ENCODE results near the gene KPTN.

The KPTN gene

DNA sequence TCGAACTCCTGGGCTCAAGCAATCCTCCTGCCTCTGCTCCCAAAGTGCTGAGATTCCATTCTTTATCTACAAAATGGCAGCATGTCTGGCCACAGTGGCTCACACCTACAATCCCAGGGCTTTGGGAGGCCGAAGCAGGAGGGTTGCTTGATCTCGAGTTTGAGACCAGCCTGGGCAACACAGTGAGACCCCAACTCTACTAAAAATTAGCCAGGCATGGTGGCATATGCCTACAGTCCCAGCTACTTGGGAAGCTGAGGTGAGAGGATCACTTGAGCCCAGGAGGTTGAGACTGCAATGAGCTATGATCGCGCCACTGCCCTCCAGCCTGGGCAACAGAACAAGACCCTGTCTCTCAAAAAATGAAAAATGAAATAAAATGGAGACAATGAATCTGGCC is 24.7 kb upstream of the KPTN start:
- no peak for DNase-seq (ENCODE audit: low spot score)

DNA sequence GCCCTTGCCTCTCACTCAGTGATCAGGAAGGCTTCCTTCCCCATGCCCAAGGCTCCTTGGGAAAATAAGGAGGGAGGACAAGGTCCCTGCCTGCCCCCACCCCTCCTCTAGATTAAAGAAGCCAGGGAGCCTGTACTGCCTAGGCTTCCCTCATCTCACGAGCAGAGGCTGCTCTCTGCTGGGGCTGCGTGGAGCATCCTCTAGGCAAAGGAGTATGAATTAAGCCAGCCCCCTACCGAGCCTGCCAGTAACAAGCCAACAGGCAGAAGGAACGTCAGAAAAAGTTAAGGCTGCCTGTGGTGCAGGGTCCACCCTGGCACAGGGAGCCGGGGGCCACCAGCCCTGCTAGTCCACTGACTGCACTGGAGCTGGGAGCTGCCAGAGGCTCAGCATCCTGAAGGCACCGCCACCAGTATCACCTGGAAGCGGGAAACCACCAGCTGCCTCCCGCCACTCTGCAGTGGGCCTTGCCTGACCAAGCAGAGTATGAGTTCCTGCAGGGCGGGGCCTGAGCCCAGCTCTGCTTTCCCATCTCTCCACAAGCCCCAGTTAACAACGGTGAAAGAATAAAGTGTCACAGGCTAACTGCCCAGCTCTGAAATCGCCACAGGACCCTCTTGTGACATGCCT is 24.0 kb upstream of the KPTN start:
- no peak for DNase-seq (ENCODE audit: low spot score)

- DNase-seq (ENCODE audit: low spot score): no peak
These were observed 23.0 kb upstream of the KPTN start for GRCh38 chr19:47507012-47507411.

DNA sequence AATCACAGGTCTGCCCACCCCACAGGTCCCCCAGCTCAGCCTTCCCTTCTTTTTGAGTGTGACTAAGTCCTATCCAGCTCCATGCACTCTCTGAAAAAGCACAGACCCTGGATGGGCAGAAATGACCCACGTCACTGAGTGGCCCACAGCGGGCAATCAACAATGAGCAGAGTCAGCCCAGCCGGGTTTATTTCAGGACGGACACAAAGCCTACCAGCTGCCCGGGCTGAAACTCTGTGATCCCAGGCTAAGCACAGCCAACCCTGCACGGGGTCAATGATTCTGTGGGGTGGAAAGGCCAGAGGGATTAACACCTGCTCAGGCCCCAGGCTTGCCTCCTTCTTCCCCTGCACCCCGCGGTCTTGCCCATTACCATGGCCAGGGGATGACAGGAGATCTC is 22.4 kb upstream of the KPTN start:
- DNase-seq (ENCODE audit: low spot score): no peak

- no peak for DNase-seq (ENCODE audit: low spot score)
These were observed 21.5 kb upstream of the KPTN start for GRCh38 chr19:47505506-47505905.

DNA sequence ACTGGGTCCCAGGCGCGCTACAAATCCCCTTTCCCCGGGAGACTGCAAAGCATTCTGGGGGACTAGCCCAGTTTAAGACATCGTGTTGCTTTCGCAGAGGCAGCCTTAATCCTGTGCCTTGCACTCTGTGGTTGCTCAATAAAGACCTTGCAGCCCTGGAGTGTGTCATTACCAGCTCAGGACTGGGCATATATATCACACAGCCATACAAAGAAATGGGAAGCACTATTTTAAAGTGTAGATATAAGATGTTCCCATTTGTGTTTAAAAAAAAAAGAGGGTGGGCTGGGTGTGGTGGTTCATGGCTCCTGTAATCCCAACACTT is 19.8 kb upstream of the KPTN start:
- no peak for DNase-seq (ENCODE audit: low spot score)

- no peak for DNase-seq (ENCODE audit: low spot score)
These were observed 19.3 kb upstream of the KPTN start for GRCh38 chr19:47503130-47503825.

DNA sequence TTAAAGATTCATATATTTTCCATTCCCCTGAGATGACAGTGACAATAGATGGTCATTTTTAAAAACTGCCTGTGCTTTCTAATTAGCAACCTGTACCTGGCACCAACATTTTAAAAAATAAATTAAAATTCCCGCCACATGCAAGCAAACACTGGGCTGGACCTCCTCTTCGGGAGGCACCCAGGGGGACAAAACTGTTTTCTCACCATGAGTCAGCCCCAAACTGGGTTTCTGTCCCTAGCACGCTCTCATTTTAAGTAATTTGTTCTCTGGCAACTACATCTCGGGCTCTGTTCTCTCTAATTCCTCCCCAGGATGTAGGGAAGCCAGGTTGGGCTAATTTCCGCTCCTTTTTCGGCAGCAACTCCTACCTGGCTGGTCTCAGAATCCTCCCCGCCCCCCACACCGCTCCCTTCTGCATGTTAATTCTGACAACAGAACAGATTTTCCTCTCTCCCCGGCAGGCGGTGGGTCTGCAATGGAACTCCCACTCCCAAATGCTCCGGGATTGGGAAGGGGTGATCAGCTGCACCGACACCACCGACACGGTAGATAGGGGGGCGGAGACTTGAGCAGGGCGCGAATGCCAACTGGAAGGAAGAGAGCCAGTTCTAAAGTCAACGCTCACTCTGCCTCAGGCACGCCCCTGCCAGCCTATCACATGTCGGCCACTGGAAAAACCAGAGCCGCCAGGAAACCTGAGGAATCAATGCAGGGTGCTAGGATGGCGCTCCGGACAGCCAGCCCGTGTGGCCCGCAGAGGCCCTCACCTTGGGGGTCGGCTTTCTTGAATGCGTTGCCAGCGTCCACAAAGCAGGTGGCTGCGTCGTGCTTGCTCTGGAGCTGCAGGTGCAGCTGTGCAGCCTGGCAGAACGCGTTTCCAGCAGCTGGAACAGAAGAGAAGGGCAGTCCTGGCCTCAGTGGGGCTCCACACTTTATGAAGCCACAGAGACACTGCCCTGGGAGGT is 16.1 kb upstream of the KPTN start:
- DNase-seq (ENCODE audit: low spot score): no peak

DNA sequence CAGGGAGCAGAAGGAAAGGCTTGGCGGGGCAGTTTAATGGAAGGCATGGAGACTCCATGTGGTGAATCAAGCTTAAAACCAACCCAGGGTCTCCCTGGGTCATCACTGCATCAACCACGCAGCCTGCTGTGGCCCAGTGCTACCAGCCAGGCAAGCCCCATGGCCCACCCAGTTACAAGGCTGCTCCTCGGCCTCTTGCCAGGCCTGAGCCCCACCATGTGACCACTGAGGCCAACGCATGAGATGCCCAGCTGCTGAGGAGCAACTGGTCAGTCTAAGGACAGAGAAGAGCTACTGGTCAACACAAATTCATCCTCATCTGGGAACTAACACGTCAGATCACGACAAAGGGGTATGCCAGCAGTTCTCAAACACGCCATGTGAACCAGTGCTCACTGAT is 15.4 kb upstream of the KPTN start:
- DNase-seq (ENCODE audit: low spot score): no peak

GRCh38 chr19:47498561-47498960 is 14.5 kb upstream of the KPTN start:
- DNase-seq (ENCODE audit: low spot score): no peak

DNA sequence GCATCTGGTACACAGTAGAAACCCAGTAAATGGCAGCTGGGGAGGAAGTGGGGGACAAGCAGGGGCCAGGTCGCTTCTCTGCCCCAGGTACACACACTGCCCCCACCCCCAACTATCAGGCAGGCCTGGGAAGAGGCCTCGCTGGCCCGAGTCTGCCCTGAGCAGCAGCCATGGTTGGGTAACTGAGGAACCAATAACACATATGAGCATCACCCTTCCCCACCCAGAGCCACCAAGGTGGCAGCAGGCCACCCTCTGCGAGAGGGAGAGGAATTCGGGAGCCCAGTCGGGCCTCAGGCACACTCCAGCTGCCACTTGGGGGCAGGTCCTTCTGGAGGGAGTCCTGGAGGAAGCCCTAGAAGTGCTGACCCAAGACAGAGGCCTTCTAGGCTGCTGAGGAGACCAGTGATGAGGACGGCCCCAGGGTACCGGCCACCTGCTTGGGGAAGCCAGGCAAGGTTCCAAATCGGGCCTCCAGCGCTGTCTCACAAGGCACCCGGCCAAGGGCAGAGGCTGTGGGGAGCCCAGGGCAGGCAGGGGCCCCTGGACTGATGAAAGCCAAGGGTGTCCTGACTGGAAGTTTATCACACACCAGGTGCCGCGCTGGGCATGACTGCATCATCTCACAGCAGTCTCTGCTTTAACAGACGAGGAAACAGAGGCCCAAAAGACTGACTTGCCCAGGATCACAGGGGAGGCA is 14.0 kb upstream of the KPTN start:
- DNase-seq (ENCODE audit: low spot score): no peak

GRCh38 chr19:47497050-47497766 is 13.2 kb upstream of the KPTN start:
- no peak for DNase-seq (ENCODE audit: low spot score)

- no peak for DNase-seq (ENCODE audit: low spot score)
These were observed 11.7 kb upstream of the KPTN start for GRCh38 chr19:47495478-47496372.

- DNase-seq (ENCODE audit: low spot score): no peak
These were observed 10.7 kb upstream of the KPTN start for GRCh38 chr19:47494729-47495128.

GRCh38 chr19:47494211-47494547 is 10.2 kb upstream of the KPTN start:
- no peak for DNase-seq (ENCODE audit: low spot score)

- no peak for DNase-seq (ENCODE audit: low spot score)
These were observed 9.6 kb upstream of the KPTN start for GRCh38 chr19:47493378-47494210.

DNA sequence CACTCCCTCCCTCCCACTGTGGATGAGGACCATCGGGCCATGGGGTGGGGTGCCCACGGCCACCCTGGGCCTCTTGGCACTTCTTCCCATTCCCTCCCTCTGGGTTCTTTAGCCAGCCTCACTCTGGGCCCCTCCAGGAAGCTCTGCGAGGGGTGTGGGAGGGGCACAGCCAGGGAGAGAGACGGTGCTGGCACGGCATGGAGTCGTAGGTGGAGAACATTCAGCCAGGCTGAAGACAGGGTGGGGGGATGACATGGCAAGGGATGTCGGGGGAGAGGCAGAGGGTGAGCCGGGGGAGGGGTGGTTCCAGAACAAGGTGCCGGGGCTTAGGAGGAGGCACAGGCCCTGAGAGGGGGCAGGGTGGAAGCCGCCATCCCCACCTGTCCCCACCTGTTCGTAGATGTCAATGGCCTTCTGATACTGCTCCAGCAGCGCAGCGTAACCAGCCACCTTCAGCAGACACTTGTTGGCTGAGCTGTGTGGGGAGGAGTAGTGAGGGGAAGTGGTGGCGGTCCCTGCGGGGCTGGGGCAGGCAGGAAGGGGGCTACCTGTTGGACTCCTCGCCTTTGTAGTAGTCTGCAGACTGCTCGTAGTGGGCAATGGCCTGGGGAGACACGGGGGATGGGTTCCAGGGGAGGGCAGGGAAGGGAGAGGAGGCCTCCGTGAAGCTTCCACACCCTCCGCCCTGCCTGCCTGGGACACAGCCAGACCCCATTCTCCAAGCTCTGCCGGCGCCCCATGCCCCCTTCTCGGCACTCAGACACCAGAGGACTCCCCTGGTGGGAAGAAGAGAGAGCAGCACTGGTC is 8.8 kb upstream of the KPTN start:
- no peak for DNase-seq (ENCODE audit: low spot score)

DNA sequence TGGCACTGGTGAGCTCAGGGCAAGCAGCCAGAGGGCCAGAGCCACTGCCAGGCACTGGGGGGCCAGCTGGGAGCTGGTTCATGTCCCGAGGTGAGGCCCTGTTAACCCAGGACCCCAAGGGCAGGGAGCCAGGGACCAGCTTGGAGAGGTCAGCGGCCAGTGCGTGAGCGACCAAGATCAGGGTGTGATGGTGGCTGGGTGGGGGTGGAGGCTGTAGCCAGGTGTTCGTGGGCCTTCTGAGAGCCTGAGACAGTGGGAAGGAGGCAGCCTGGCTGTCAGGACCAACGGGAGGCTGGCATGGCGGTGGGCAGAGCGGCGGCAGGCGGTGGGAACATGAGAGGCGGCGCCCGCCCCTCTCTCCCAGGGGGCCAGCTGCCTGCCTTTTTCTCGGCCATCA is 8.1 kb upstream of the KPTN start:
- no peak for DNase-seq (ENCODE audit: low spot score)

Measured in AG08395 (cell line).